Hepatocyte (in vitro differentiated cells): ENCODE results near the gene ANKRD11.

Experiments
- CTCF ChIP-seq: fragments of 200-600 bp; sonication (generic); IDR thresholded peaks from 2 replicates; pipeline ENCODE4 v1.5.1; 2016; ENCODE audit warnings: antibody characterized with exemption, mild to moderate bottlenecking; ENCODE audit not compliant: poor library complexity
- EZH2 ChIP-seq: fragments of 200-600 bp; sonication (generic); IDR thresholded peaks from 2 replicates; pipeline ENCODE4 v1.6.1; 2016; ENCODE audit warnings: antibody characterized with exemption, mild to moderate bottlenecking, borderline replicate concordance
- EZH2phosphoT487 ChIP-seq: fragments of 200-600 bp; sonication (generic); IDR thresholded peaks from one replicate; pipeline ENCODE4 v1.6.1; 2018; ENCODE audit warnings: antibody characterized with exemption, mild to moderate bottlenecking, low read depth, moderate library complexity; ENCODE audit not compliant: unreplicated experiment, severe bottlenecking

- TF ChIP-seq CTCF (no peak), EZH2 (no peak), EZH2phosphoT487 (no peak)
Measured at GRCh38 chr16:89272631-89273030, 217.7 kb downstream of the ANKRD11 start.
